HFFc6 (cell line): ENCODE results near the gene MYMX. TPM values are rescaled to one million over a fixed set of nuclear protein-coding genes. Genes with fewer than 3 reads are reported as not detected.
"Not testable (repeated sequence)": the region's sequence is repeated elsewhere in the genome, so short reads cannot be mapped to it uniquely, and the experiment has no call there.

Experiments used
- DNase-seq: peaks from one replicate; pipeline ENCODE4 v3.0.0-alpha.2; 2018
- H3K27ac Mint-ChIP-seq: 2 replicates; pipeline ENCODE4 v1.8.0; 2020; ENCODE audit warnings: mild to moderate bottlenecking, mixed read lengths
- H3K27me3 Mint-ChIP-seq: 2 replicates; pipeline ENCODE4 v1.8.0; 2021; ENCODE audit warnings: mild to moderate bottlenecking, moderate library complexity, mixed read lengths; ENCODE audit not compliant: insufficient read depth
- H3K36me3 Mint-ChIP-seq: 2 replicates; pipeline ENCODE4 v1.8.0; 2021; ENCODE audit warnings: low read depth, mixed read lengths
- H3K4me1 Mint-ChIP-seq: 2 replicates; pipeline ENCODE4 v1.8.0; 2020; ENCODE audit warnings: low read depth, mixed read lengths
- H3K4me3 Mint-ChIP-seq: 2 replicates; pipeline ENCODE4 v1.8.0; 2020; ENCODE audit warnings: mild to moderate bottlenecking, moderate library complexity, mixed read lengths
- H3K9me3 Mint-ChIP-seq: 2 replicates; pipeline ENCODE4 v1.8.0; 2020; ENCODE audit warnings: mild to moderate bottlenecking, mixed read lengths
- total RNA-seq, 6 experiments: library from RNA; stranded (reverse); fragmentation: NEBNext Ultra II Directional; extraction: Animal tissue kit (Norgen Biotek cat#: 25700); gene quantifications; 2 replicates in 1 of 6; 3 replicates in 5 of 6; pipeline ENCODE4 v1.2.3, GENCODE V29; 2021
- TF ChIP-seq, protein P1 (sequence below): fragments of 200-600 bp; sonication (generic); IDR thresholded peaks from 2 replicates; pipeline ENCODE4 v1.5.0; 2021; ENCODE audit warnings: antibody characterized with exemption, mild to moderate bottlenecking

MYMX gene
- total RNA-seq, 6 experiments from 2014 or later, result not detected

DNA sequence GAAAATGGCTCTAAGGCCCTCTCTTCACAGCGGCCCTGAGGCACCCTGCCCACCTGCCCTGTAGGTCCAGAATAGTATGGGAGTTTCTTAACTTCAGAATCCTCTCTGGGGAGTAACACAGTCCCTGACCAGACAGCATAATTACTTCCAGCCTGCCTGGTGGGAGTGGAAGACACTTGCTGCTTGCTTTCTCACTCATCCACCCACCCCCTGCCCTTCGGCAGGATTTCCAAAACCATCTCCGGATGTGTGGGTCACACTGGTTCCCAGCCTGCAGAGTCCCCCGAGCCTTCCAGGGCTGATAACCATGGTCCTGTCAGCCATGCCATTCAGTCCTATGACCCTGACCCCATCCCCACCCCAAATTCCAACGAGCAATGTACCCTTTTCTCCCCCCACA lies 12.1 kb downstream of the MYMX start:
- no peaks in the 10 kb centered on the region for H3K36me3 Mint-ChIP-seq
- DNase-seq, result no peak
- TF ChIP-seq, protein P1, sequence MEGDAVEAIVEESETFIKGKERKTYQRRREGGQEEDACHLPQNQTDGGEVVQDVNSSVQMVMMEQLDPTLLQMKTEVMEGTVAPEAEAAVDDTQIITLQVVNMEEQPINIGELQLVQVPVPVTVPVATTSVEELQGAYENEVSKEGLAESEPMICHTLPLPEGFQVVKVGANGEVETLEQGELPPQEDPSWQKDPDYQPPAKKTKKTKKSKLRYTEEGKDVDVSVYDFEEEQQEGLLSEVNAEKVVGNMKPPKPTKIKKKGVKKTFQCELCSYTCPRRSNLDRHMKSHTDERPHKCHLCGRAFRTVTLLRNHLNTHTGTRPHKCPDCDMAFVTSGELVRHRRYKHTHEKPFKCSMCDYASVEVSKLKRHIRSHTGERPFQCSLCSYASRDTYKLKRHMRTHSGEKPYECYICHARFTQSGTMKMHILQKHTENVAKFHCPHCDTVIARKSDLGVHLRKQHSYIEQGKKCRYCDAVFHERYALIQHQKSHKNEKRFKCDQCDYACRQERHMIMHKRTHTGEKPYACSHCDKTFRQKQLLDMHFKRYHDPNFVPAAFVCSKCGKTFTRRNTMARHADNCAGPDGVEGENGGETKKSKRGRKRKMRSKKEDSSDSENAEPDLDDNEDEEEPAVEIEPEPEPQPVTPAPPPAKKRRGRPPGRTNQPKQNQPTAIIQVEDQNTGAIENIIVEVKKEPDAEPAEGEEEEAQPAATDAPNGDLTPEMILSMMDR, result no peak
- H3K27me3 Mint-ChIP-seq, result peaks cover 2% of the 10 kb centered on the region
- no peaks in the 10 kb centered on the region for H3K9me3 Mint-ChIP-seq
- H3K27ac Mint-ChIP-seq, result no peak overlapping the region
- H3K4me3 Mint-ChIP-seq, result no peak overlapping the region
- peaks cover 34% of the 10 kb centered on the region for H3K4me1 Mint-ChIP-seq

DNA sequence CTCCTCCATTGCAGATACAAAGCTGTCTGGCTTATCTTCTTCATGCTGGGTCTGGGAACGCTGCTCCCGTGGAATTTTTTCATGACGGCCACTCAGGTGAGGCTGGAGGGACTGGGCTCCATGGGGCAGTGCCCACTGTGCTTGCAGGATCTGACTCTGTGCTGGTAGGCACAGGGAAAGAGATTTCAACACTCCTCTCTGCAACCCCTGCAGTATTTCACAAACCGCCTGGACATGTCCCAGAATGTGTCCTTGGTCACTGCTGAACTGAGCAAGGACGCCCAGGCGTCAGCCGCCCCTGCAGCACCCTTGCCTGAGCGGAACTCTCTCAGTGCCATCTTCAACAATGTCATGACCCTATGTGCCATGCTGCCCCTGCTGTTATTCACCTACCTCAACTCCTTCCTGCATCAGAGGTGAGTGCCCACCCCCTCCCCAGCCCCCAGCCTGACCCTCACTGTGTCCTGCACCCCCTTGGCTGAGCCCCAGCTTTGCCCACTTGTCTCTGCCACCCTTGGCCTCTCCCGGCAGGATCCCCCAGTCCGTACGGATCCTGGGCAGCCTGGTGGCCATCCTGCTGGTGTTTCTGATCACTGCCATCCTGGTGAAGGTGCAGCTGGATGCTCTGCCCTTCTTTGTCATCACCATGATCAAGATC lies 12.8 kb downstream of the MYMX start:
- Mint-ChIP-seq H3K36me3 (no peaks in the 10 kb centered on the region), H3K4me3 (no peak overlapping the region), H3K27me3 (peaks cover 2% of the 10 kb centered on the region), H3K4me1 (peaks cover 34% of the 10 kb centered on the region), H3K27ac (no peak overlapping the region), H3K9me3 (no peaks in the 10 kb centered on the region)
- DNase-seq, result no peak
- TF ChIP-seq, protein P1, result no peak

DNA sequence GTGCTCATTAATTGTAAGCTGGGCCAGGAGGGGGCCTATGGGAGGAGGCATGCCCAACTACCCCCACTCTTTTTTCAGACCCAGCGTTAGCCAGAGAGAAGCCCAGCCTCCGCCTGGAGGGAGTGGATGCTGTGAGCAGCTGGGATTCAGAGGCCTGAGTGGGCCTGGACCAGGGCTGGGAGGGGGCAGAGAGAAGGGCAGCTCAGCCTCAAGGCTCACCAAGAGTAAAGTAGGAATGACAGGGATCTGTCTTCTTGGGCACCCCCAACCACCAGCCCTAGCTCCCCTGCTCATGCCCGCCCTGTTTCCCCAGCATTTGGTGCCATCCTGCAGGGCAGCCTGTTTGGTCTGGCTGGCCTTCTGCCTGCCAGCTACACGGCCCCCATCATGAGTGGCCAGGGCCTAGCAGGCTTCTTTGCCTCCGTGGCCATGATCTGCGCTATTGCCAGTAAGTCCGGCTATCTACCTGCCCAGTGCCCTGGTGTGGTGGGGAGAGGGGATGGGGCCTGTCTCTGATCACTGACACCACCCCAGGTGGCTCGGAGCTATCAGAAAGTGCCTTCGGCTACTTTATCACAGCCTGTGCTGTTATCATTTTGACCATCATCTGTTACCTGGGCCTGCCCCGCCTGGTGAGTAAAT lies 13.4 kb downstream of the MYMX start:
- no peaks in the 10 kb centered on the region for H3K36me3 Mint-ChIP-seq
- H3K4me1 Mint-ChIP-seq, result peaks cover 36% of the 10 kb centered on the region
- peaks cover 2% of the 10 kb centered on the region for H3K27me3 Mint-ChIP-seq
- TF ChIP-seq, protein P1, result no peak
- H3K4me3 Mint-ChIP-seq, result no peak overlapping the region
- H3K9me3 Mint-ChIP-seq, result no peaks in the 10 kb centered on the region
- DNase-seq, result no peak
- no peak overlapping the region for H3K27ac Mint-ChIP-seq

DNA sequence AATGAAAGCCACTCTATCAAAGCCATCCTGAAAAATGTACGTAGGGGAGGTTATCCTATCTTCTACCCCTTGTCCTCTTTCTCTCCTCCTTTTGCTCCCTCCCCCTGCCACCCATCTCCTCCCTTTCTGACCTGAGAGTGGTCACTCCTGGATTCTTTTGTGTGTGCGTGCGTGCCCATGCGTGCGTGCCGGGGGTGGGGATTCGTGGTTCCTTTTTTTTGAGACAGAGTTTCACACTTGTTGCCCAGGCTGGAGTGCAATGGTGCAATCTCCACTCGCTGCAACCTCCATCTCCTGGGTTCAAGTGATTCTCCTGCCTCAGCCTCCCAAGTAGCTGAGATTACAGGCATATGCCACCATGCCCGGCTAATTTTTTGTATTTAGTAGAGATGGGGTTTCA lies 14.7 kb downstream of the MYMX start:
- not testable (repeated sequence) for H3K9me3 Mint-ChIP-seq, H3K27ac Mint-ChIP-seq, DNase-seq, H3K36me3 Mint-ChIP-seq, H3K4me3 Mint-ChIP-seq, H3K27me3 Mint-ChIP-seq
- peaks cover 45% of the 10 kb centered on the region for H3K4me1 Mint-ChIP-seq

DNA sequence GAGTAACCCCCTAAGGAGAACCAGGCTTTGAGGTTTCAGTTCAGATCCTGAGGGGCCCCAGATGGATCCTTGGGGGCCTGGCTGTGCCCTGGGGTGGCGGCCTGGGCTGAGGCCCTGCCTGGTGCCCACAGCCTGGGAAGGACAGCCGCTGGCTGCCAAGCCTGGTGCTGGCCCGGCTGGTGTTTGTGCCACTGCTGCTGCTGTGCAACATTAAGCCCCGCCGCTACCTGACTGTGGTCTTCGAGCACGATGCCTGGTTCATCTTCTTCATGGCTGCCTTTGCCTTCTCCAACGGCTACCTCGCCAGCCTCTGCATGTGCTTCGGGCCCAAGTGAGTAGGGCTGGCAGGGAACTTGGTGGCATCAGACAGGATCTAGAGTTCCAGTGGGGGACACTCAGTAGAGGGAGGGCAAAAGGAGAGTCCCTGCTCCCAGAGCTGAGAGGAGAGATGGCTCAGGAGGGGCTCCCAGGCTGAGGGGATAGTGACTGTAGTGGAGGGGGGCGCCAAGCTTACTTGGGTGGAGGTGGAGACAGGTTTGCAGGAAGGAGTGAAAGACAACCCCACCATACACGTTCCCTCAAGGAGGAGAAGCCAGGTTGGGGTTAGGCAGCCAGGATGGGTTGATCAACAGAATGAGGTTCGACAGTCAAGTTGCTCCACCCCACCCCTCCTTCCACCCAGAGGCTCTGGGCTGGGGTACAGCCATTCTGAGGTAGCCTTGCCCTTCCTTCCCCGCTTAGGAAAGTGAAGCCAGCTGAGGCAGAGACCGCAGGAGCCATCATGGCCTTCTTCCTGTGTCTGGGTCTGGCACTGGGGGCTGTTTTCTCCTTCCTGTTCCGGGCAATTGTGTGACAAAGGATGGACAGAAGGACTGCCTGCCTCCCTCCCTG lies 16.2 kb downstream of the MYMX start:
- peaks cover 52% of the 10 kb centered on the region for H3K4me1 Mint-ChIP-seq
- peak overlapping the region; percentile 87 for H3K27ac Mint-ChIP-seq
- no peaks in the 10 kb centered on the region for H3K9me3 Mint-ChIP-seq
- TF ChIP-seq, protein P1, result no peak
- H3K36me3 Mint-ChIP-seq, result no peaks in the 10 kb centered on the region
- H3K27me3 Mint-ChIP-seq, result peaks cover 2% of the 10 kb centered on the region
- no peak overlapping the region for H3K4me3 Mint-ChIP-seq
- DNase-seq, result no peak
